GM11168 (cell line): Measurements from ENCODE around the gene APOE.
"Not testable (repeated sequence)": the region's sequence is repeated elsewhere in the genome, so short reads cannot be mapped to it uniquely, and the experiment has no call there.

Experiments
- in situ Hi-C: fragments of 300-500 bp; cut with MboI; formaldehyde crosslinking; loops from one replicate; pipeline ENCODE4 v1.12.0; 2022; ENCODE audit warnings: low sequenced_read_pairs; ENCODE audit not compliant: unreplicated experiment

The APOE gene

GRCh38 chr19:44905437-44906160 is at the start of gene APOE:
APOE (plus strand) TSS chr19:44905796; CDS start chr19:44906625, 829 bp downstream.
- in situ Hi-C loops, result no loop called here

- in situ Hi-C loops, result no loop called here
Observed at GRCh38 chr19:44856421-44857083, 49.0 kb upstream of the APOE start.

- in situ Hi-C loops, result no loop called here
Observed at GRCh38 chr19:44857837-44858236, 47.8 kb upstream of the APOE start.

- in situ Hi-C loops, result not testable (repeated sequence)
Observed at GRCh38 chr19:44861576-44861975, 44.0 kb upstream of the APOE start.

- in situ Hi-C loops, result no loop called here
Observed at GRCh38 chr19:44863990-44864389, 41.6 kb upstream of the APOE start.

GRCh38 chr19:44865196-44865767 is 40.3 kb upstream of the APOE start:
- in situ Hi-C loops, result no loop called here

- in situ Hi-C loops, result no loop called here
Observed at GRCh38 chr19:44866664-44867063, 38.9 kb upstream of the APOE start.

- in situ Hi-C loops, result no loop called here
Observed at GRCh38 chr19:44867578-44867977, 38.0 kb upstream of the APOE start.

GRCh38 chr19:44869733-44870470 is 35.7 kb upstream of the APOE start:
- in situ Hi-C loops, result no loop called here

- in situ Hi-C loops, result no loop called here
Observed at GRCh38 chr19:44871809-44872208, 33.8 kb upstream of the APOE start.

- in situ Hi-C loops, result no loop called here
Observed at GRCh38 chr19:44872661-44873060, 32.9 kb upstream of the APOE start.

GRCh38 chr19:44874317-44874716 is 31.3 kb upstream of the APOE start:
- in situ Hi-C loops, result no loop called here

- in situ Hi-C loops, result no loop called here
Observed at GRCh38 chr19:44875666-44876451, 29.7 kb upstream of the APOE start.

- in situ Hi-C loops, result no loop called here
Observed at GRCh38 chr19:44876930-44877535, 28.6 kb upstream of the APOE start.

GRCh38 chr19:44878120-44878865 is 27.3 kb upstream of the APOE start:
- in situ Hi-C loops, result no loop called here

GRCh38 chr19:44879309-44880065 is 26.1 kb upstream of the APOE start:
- in situ Hi-C loops, result no loop called here

- in situ Hi-C loops, result no loop called here
Observed at GRCh38 chr19:44882063-44882462, 23.5 kb upstream of the APOE start.
